ENCODE data around the gene ADGRV1.
A peak's percentile ranks its signal among the peaks of the same experiment; 100 is the strongest.

ADGRV1 gene

GRCh38 chr5:91150234-91150633 is 591.6 kb downstream of the ADGRV1 start:
- H3K27ac ChIP-seq (ENCODE audit: poor library complexity, severe bottlenecking) = no peak overlapping the region
- peaks cover 23% of the 10 kb centered on the region for H3K4me1 ChIP-seq (ENCODE audit: insufficient read depth, poor library complexity, severe bottlenecking)
- H3K36me3 ChIP-seq (ENCODE audit: low read depth) = no peaks in the 10 kb centered on the region
- H3K27me3 ChIP-seq (ENCODE audit: insufficient read depth, poor library complexity, severe bottlenecking) = no peaks in the 10 kb centered on the region
- no peak overlapping the region for H3K4me3 ChIP-seq (ENCODE audit: severe bottlenecking)
- no peaks in the 10 kb centered on the region for H3K9me3 ChIP-seq (ENCODE audit: severe bottlenecking)
- no peak for TF ChIP-seq CTCF (IDR thresholded peaks at IDR 0.05; ENCODE audit: poor library complexity, severe bottlenecking)
- DNase-seq (ENCODE audit: low spot score) (no peak), ATAC-seq (ENCODE audit: low read depth) (peak; percentile 37; the same call in 2 of the 3 replicates)

GRCh38 chr5:91150636-91151035 is 592.0 kb downstream of the ADGRV1 start:
- no peak for TF ChIP-seq CTCF (IDR thresholded peaks at IDR 0.05; ENCODE audit: poor library complexity, severe bottlenecking)
- H3K4me3 ChIP-seq (ENCODE audit: severe bottlenecking) = no peak overlapping the region
- no peaks in the 10 kb centered on the region for H3K27me3 ChIP-seq (ENCODE audit: insufficient read depth, poor library complexity, severe bottlenecking)
- DNase-seq (ENCODE audit: low spot score) (no peak), ATAC-seq (ENCODE audit: low read depth) (no peak)
- no peak overlapping the region for H3K27ac ChIP-seq (ENCODE audit: poor library complexity, severe bottlenecking)
- H3K4me1 ChIP-seq (ENCODE audit: insufficient read depth, poor library complexity, severe bottlenecking) = peaks cover 23% of the 10 kb centered on the region
- H3K36me3 ChIP-seq (ENCODE audit: low read depth) = no peaks in the 10 kb centered on the region
- H3K9me3 ChIP-seq (ENCODE audit: severe bottlenecking) = no peaks in the 10 kb centered on the region

- no peaks in the 10 kb centered on the region for H3K27me3 ChIP-seq (ENCODE audit: insufficient read depth, poor library complexity, severe bottlenecking)
- no peaks in the 10 kb centered on the region for H3K36me3 ChIP-seq (ENCODE audit: low read depth)
- no peak for TF ChIP-seq CTCF (IDR thresholded peaks at IDR 0.05; ENCODE audit: poor library complexity, severe bottlenecking)
- H3K9me3 ChIP-seq (ENCODE audit: severe bottlenecking) = no peaks in the 10 kb centered on the region
- H3K4me3 ChIP-seq (ENCODE audit: severe bottlenecking) = no peak overlapping the region
- H3K27ac ChIP-seq (ENCODE audit: poor library complexity, severe bottlenecking) = no peak overlapping the region
- ATAC-seq (ENCODE audit: low read depth) = peak; percentile 96
- peaks cover 17% of the 10 kb centered on the region for H3K4me1 ChIP-seq (ENCODE audit: insufficient read depth, poor library complexity, severe bottlenecking)
- DNase-seq (ENCODE audit: low spot score) = peak; percentile 74
Observed at GRCh38 chr5:91151947-91152346, 593.4 kb downstream of the ADGRV1 start.

- DNase-seq (ENCODE audit: low spot score) (no peak), ATAC-seq (ENCODE audit: low read depth) (no peak)
- Histone ChIP-seq H3K9me3 (ENCODE audit: severe bottlenecking) (no peaks in the 10 kb centered on the region), H3K4me3 (ENCODE audit: severe bottlenecking) (no peak overlapping the region), H3K36me3 (ENCODE audit: low read depth) (no peaks in the 10 kb centered on the region), H3K27ac (ENCODE audit: poor library complexity, severe bottlenecking) (no peak overlapping the region), H3K4me1 (ENCODE audit: insufficient read depth, poor library complexity, severe bottlenecking) (peaks cover 17% of the 10 kb centered on the region), H3K27me3 (ENCODE audit: insufficient read depth, poor library complexity, severe bottlenecking) (no peaks in the 10 kb centered on the region)
- TF ChIP-seq CTCF (IDR thresholded peaks at IDR 0.05; ENCODE audit: poor library complexity, severe bottlenecking) = no peak
Observed at GRCh38 chr5:91154338-91154737, 595.7 kb downstream of the ADGRV1 start.

GRCh38 chr5:91155274-91155673 is 596.7 kb downstream of the ADGRV1 start:
- DNase-seq (ENCODE audit: low spot score) (no peak), ATAC-seq (ENCODE audit: low read depth) (no peak)
- Histone ChIP-seq H3K36me3 (ENCODE audit: low read depth) (no peaks in the 10 kb centered on the region), H3K9me3 (ENCODE audit: severe bottlenecking) (no peaks in the 10 kb centered on the region), H3K27me3 (ENCODE audit: insufficient read depth, poor library complexity, severe bottlenecking) (no peaks in the 10 kb centered on the region), H3K4me3 (ENCODE audit: severe bottlenecking) (no peak overlapping the region), H3K4me1 (ENCODE audit: insufficient read depth, poor library complexity, severe bottlenecking) (peaks cover 14% of the 10 kb centered on the region), H3K27ac (ENCODE audit: poor library complexity, severe bottlenecking) (no peak overlapping the region)
- no peak for TF ChIP-seq CTCF (IDR thresholded peaks at IDR 0.05; ENCODE audit: poor library complexity, severe bottlenecking)
